Measurements from ENCODE around the gene OR5K3.

- TF ChIP-seq CTCF (IDR thresholded peaks at IDR 0.05; ENCODE audit: low read depth, low read length, missing input control) (no peak), GABPA (IDR thresholded peaks at IDR 0.05 in 1 of 2, conservative IDR thresholded peaks at IDR 0.05 in 1 of 2) (no peak), MAX (IDR thresholded peaks at IDR 0.05) (no peak), SP1 (IDR thresholded peaks at IDR 0.05) (no peak), HNF4G (IDR thresholded peaks at IDR 0.05) (no peak), TAF1 (conservative IDR thresholded peaks at IDR 0.05) (no peak), ZBTB33 (IDR thresholded peaks at IDR 0.05) (no peak), JUND (IDR thresholded peaks at IDR 0.05) (no peak), YY1 (IDR thresholded peaks at IDR 0.05) (no peak), FOXA1 (IDR thresholded peaks at IDR 0.05) (no peak), REST (IDR thresholded peaks at IDR 0.05) (no peak), RXRA (IDR thresholded peaks at IDR 0.05) (no peak), FOXA2 (IDR thresholded peaks at IDR 0.05) (no peak)
Measured at GRCh38 chr3:98359250-98359649, 31.2 kb upstream of the OR5K3 start.

All from liver (tissue), 3 donors.